ENCODE measurements around the gene SDCCAG8.

- TF ChIP-seq CTCF (IDR thresholded peaks at IDR 0.05) (no peak), ZFX (IDR thresholded peaks at IDR 0.05; ENCODE audit: borderline replicate concordance) (no peak)
These were observed 243.9 kb downstream of the SDCCAG8 start for GRCh38 chr1:243499711-243500110.
